ENCODE data around the gene ZPR1. TPM values are rescaled to one million over a fixed set of nuclear protein-coding genes. Genes with fewer than 3 reads are reported as not detected.

The ZPR1 gene
- total RNA-seq, 2 experiments from 2014 or later, result 89.9 TPM

DNA sequence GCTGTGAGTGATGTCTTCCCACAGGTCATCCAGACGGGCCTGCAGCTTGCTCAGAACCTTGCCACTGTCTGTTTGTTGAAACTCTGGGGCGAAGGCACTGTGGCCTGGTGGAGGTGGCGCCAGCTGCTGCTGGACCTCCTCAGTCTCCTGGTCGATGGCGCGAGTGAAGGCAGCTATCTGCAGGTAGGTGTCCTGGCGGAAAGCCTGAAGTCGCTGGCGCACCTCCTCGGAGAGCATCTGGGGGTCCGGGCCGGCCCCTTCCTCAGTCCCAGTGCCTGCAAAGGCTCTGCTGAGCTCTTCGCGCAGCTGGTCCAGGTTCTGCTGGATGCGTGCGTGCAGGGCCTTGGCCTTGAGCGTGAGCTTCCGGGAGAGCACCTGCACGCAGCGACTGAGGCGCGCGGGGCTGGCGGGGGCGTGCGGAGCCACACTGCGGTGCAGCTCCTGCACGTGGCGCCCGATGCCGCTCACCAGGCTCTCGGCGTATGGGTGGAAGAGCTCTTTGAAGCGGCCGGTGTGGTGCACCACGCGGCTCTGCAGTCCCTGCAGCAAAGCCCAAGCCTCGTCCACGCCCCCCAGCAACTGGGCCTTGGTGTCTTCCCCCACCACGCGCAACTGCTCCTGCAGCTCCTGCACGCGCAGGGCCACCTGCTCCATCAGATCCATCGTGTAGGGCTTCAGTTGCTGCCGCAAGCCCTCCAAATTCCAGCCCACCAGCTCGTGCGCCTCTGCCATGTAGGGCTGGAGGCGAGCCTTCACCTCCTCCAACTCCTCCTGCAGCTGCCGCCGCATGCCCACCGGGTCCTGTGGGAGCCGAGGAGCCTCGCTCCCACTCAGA lies 2.6 kb upstream of the ZPR1 start:
- H3K27ac Mint-ChIP-seq, result no peak overlapping the region
- no peak overlapping the region for H3K4me3 Mint-ChIP-seq
- H3K36me3 Mint-ChIP-seq (ENCODE audit: low read depth), result peaks cover 19% of the 10 kb centered on the region
- H3K27me3 Mint-ChIP-seq, result no peaks in the 10 kb centered on the region
- DNase-seq, result no peak
- H3K9me3 Mint-ChIP-seq, result no peaks in the 10 kb centered on the region
- peaks cover 26% of the 10 kb centered on the region for H3K4me1 Mint-ChIP-seq (ENCODE audit: low read depth)
- ChIA-PET CTCF (interaction anchor here (0.8 to 10.0 kb wide), 43 partner anchors 8 to 436 kb away, joined by 3 to 167 read pairs (median 6); partner anchors contain the start of genes APOA1, BUD13, PAFAH1B2 and SIK3), POLR2A (interaction anchor here (0.9 to 2.5 kb wide), 4 partner anchors 13 to 62 kb away, joined by 3 to 10 read pairs (median 6); partner anchors contain the start of gene BUD13)
- no peak for ATAC-seq
- TF ChIP-seq, protein P1, sequence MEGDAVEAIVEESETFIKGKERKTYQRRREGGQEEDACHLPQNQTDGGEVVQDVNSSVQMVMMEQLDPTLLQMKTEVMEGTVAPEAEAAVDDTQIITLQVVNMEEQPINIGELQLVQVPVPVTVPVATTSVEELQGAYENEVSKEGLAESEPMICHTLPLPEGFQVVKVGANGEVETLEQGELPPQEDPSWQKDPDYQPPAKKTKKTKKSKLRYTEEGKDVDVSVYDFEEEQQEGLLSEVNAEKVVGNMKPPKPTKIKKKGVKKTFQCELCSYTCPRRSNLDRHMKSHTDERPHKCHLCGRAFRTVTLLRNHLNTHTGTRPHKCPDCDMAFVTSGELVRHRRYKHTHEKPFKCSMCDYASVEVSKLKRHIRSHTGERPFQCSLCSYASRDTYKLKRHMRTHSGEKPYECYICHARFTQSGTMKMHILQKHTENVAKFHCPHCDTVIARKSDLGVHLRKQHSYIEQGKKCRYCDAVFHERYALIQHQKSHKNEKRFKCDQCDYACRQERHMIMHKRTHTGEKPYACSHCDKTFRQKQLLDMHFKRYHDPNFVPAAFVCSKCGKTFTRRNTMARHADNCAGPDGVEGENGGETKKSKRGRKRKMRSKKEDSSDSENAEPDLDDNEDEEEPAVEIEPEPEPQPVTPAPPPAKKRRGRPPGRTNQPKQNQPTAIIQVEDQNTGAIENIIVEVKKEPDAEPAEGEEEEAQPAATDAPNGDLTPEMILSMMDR (IDR thresholded peaks at IDR 0.05), result no peak
- intact Hi-C loops (cut with micrococcal nuclease), result loop anchor here (1.0 to 5.0 kb wide), 2 partner anchors 47 to 316 kb away; partner anchors contain the start of gene APOA1

DNA sequence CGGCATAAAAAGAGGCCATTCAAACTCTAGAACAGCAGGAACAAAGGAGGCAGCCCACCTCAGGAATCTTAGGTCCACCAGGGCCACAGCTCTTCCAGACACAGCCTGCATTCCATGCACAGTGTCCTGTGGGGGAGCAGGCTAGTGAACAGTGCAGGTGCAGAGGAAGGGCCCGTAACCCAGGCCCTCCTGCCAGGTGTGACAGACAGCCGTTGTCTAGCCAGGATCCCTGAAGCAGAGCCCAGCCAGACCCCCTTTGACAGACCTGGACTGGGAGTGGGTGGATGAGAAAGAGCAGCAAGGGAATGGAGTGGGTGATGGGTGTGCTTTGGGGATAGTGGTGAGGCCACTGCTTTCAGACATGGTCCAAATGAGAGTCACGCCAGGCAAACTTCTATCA lies 1.2 kb upstream of the ZPR1 start:
- Mint-ChIP-seq H3K27me3 (no peaks in the 10 kb centered on the region), H3K9me3 (no peaks in the 10 kb centered on the region), H3K27ac (no peak overlapping the region), H3K4me1 (ENCODE audit: low read depth) (peaks cover 37% of the 10 kb centered on the region), H3K36me3 (ENCODE audit: low read depth) (peaks cover 33% of the 10 kb centered on the region), H3K4me3 (peak overlapping the region; percentile 83)
- POLR2A ChIA-PET, result interaction anchor here (2.5 to 4.5 kb wide), 2 partner anchors 11 to 16 kb away, joined by 10 to 44 read pairs; partner anchors contain the start of gene BUD13
- intact Hi-C loops (cut with micrococcal nuclease), result no loop called here
- TF ChIP-seq, protein P1 (IDR thresholded peaks at IDR 0.05), result no peak
- DNase-seq (no peak), ATAC-seq (no peak)
- CTCF ChIA-PET, result interaction anchor here (1.1 to 10.0 kb wide), 5 partner anchors 24 to 317 kb away, joined by 3 to 167 read pairs (median 14); partner anchors contain the start of gene APOA1

DNA sequence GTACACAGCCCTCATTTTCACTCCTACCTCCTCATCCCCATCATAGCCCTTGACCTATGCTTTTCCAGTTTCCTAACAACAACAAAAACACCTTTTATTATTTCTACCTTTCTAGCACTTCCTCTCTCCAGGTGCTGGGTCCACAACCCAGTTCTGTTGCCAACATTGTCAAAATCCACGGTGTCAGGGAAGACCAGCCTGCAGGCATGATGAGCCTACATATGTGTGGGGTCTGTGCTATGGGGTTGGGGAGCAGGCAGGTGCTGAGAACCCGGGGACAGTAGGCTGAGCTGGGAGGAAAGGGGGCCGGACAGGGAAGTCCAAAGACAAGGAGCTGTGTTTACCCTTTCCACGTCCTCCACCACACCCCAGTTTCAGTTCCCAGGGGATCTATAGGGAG lies 711 bp upstream of the ZPR1 start:
- ChIA-PET CTCF (interaction anchor here (1.2 to 10.0 kb wide), 5 partner anchors 11 to 317 kb away, joined by 3 to 167 read pairs (median 9); partner anchors contain the start of gene APOA1), POLR2A (interaction anchor here (0.8 to 4.5 kb wide), 4 partner anchors 15 to 355 kb away, joined by 3 to 44 read pairs (median 4); partner anchors contain the start of genes BUD13 and PAFAH1B2)
- H3K9me3 Mint-ChIP-seq, result no peaks in the 10 kb centered on the region
- H3K4me3 Mint-ChIP-seq, result peak overlapping the region; percentile 83
- H3K27me3 Mint-ChIP-seq, result no peaks in the 10 kb centered on the region
- TF ChIP-seq, protein P1 (IDR thresholded peaks at IDR 0.05), result no peak
- H3K4me1 Mint-ChIP-seq (ENCODE audit: low read depth), result peaks cover 38% of the 10 kb centered on the region
- H3K27ac Mint-ChIP-seq, result peak overlapping the region; percentile 91
- no peak for ATAC-seq
- peaks cover 36% of the 10 kb centered on the region for H3K36me3 Mint-ChIP-seq (ENCODE audit: low read depth)
- DNase-seq, result no peak
- intact Hi-C loops (cut with micrococcal nuclease), result no loop called here

DNA sequence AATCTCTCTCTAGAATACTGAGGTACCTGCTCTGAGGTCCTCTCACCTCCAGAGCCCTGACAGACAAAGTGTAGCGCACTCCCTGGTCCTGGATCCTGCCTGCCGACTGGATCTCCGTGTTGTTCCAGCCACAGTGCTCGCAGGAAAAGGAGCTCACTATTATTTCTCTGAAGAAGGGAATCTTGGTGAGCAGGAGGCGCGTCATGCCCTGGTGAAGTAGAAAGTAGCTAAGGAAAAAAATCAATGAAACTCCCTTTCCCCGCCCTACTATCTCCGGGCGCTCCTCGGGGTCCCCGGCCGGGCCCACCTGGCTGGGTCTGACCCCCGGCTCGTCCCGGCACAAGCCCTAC lies 412 bp downstream of the ZPR1 start:
- H3K36me3 Mint-ChIP-seq (ENCODE audit: low read depth), result peaks cover 47% of the 10 kb centered on the region
- H3K27ac Mint-ChIP-seq, result peak overlapping the region; percentile 64
- ATAC-seq (no peak), DNase-seq (no peak)
- peaks cover 49% of the 10 kb centered on the region for H3K4me1 Mint-ChIP-seq (ENCODE audit: low read depth)
- TF ChIP-seq, protein P1 (IDR thresholded peaks at IDR 0.05), result no peak
- POLR2A ChIA-PET, result interaction anchor here (0.8 to 4.5 kb wide), 5 partner anchors 10 to 357 kb away, joined by 3 to 44 read pairs (median 7); partner anchors contain the start of genes BUD13 and PAFAH1B2
- H3K27me3 Mint-ChIP-seq, result no peaks in the 10 kb centered on the region
- H3K9me3 Mint-ChIP-seq, result no peaks in the 10 kb centered on the region
- intact Hi-C loops (cut with micrococcal nuclease), result no loop called here
- CTCF ChIA-PET, result interaction anchor here (0.7 to 10.0 kb wide), 13 partner anchors 10 to 440 kb away, joined by 3 to 167 read pairs (median 6); partner anchors contain the start of gene APOA1
- H3K4me3 Mint-ChIP-seq, result peak overlapping the region; percentile 83
